ENCODE measurements around the gene ZBTB42.

GRCh38 chr14:104801520-104802393 is 856 bp downstream of the ZBTB42 start:
- TF ChIP-seq POLR2A (IDR thresholded peaks at IDR 0.05; ENCODE audit: low read depth) (no peak), EP300 (IDR thresholded peaks at IDR 0.05) (no peak)
- TF ChIP-seq, protein P1, sequence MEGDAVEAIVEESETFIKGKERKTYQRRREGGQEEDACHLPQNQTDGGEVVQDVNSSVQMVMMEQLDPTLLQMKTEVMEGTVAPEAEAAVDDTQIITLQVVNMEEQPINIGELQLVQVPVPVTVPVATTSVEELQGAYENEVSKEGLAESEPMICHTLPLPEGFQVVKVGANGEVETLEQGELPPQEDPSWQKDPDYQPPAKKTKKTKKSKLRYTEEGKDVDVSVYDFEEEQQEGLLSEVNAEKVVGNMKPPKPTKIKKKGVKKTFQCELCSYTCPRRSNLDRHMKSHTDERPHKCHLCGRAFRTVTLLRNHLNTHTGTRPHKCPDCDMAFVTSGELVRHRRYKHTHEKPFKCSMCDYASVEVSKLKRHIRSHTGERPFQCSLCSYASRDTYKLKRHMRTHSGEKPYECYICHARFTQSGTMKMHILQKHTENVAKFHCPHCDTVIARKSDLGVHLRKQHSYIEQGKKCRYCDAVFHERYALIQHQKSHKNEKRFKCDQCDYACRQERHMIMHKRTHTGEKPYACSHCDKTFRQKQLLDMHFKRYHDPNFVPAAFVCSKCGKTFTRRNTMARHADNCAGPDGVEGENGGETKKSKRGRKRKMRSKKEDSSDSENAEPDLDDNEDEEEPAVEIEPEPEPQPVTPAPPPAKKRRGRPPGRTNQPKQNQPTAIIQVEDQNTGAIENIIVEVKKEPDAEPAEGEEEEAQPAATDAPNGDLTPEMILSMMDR (IDR thresholded peaks at IDR 0.05) = no peak

Data from esophagus muscularis mucosa (tissue), 4 donors.